ENCODE data around the gene MAL. TPM values are rescaled to one million over a fixed set of nuclear protein-coding genes. Genes with fewer than 3 reads are reported as not detected.
"Not testable (repeated sequence)": the region's sequence is repeated elsewhere in the genome, so short reads cannot be mapped to it uniquely, and the experiment has no call there.

MAL gene
- total RNA-seq, 1 donor from 2014 or later, result 8.7 TPM

- intact Hi-C loops (cut with DNase I), result no loop called here
- DNase-seq (ENCODE audit: missing footprints), result no peak
- no peak for ATAC-seq
These were observed 46.9 kb downstream of the MAL start for GRCh38 chr2:95072424-95072823.

- no peak for ATAC-seq
- no peak for DNase-seq (ENCODE audit: missing footprints)
- intact Hi-C loops (cut with DNase I), result no loop called here
These were observed 48.6 kb downstream of the MAL start for GRCh38 chr2:95073856-95074662.

DNA sequence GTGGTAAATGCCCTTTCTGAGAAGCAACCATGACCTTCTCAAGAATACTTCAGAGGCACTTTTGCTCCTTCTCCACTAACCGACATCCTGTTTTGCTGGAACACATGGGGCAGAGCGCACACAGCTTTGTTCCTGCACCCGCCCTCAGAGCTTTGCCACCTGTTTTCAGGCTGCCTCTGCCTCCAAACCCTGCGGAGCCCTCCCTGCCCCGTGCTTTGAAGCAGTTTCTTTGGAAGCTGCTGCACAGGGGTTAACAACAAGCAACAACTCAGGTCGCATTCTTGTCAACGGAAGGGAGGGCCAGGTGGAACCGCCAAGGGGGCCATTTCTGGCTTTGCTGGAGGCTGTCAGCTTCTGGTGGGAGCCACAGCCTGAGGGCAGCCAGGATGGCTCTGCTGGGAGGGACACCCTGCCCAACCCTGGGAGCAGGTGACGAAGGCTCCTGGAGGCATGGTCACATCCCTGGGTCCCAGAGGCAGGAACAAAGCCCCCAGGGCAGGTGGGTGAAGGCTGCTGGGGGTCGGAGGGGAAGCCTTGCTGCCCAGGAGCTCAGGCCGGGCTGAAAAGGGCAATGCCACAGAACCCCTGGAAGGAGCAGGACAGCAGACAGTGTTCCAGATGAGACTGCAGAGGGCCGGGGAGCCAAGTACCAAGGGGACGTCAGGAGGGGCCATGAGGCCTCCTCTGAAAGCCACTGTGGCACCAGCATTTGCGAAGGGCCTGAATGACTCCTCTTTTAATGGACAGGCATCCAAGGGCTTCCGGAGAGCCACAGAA is 49.3 kb downstream of the MAL start:
- ATAC-seq (no peak), DNase-seq (ENCODE audit: missing footprints) (no peak)
- intact Hi-C loops (cut with DNase I), result loop anchor here (5.0 kb wide), 1 partner anchor 132 kb away; the partner anchor contains the start of gene ZNF892

DNA sequence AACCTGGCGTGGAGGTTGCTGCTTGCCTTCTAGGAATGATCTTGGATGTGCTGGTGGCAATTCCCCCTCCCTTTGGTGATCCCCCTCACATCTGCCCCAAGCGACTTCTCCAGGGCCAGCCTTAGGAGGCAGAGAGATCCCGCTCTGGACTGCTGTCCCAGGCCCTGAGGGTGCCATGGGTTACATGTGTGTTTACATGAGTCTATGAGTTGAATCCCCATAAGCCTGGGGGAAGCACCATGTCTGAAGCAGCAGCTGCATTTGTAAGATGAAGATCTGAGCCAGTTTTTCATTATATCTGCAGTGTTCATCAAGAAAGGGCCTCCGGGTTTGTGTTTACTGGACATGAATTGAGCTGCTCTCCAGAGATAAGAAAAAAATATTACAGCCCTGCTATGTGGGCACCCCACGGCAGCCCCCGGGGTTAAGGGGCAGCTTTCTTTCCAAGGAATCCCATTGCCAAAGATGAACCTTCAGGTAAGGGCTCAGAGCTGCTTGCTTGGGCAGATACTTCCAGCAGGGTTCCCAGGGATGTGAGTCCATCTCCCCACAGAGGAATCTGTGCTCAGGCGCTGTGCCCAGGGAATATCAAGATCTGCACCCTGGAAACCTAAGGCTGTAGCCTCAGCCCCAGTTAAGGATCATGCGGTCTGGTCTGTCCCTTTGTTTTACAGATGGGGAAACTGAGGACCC is 50.1 kb downstream of the MAL start:
- intact Hi-C loops (cut with DNase I), result loop anchor here (5.0 kb wide), 1 partner anchor 132 kb away; the partner anchor contains the start of gene ZNF892
- DNase-seq (ENCODE audit: missing footprints) (no peak), ATAC-seq (no peak)

GRCh38 chr2:95076705-95077529 is 51.4 kb downstream of the MAL start:
- DNase-seq (ENCODE audit: missing footprints) (peak; percentile 78), ATAC-seq (peak; percentile 75)
- intact Hi-C loops (cut with DNase I), result loop anchor here (5.0 kb wide), 1 partner anchor 130 kb away; the partner anchor contains the start of gene ZNF892

DNA sequence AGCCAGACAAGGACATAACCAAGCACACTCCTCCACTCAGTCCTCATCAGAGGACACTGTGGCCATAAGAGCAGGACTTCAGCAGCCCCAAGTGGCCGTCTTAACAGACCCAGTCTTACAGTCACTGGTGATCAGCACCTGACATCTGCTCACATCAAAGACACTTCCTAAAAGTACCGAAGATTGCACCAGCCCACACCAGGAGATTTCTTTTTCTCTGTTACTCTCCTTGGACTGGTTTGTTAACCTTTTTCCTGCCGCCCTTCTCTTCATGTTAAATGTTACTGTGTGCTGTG is 52.0 kb downstream of the MAL start:
- ATAC-seq, result no peak
- DNase-seq (ENCODE audit: missing footprints), result no peak
- intact Hi-C loops (cut with DNase I), result loop anchor here (5.0 kb wide), 1 partner anchor 130 kb away; the partner anchor contains the start of gene ZNF892

- intact Hi-C loops (cut with DNase I), result loop anchor here (5.0 kb wide), 1 partner anchor 129 kb away; the partner anchor contains the start of gene ZNF892
- DNase-seq (ENCODE audit: missing footprints) (no peak), ATAC-seq (no peak)
These were observed 52.5 kb downstream of the MAL start for GRCh38 chr2:95077861-95078603.

DNA sequence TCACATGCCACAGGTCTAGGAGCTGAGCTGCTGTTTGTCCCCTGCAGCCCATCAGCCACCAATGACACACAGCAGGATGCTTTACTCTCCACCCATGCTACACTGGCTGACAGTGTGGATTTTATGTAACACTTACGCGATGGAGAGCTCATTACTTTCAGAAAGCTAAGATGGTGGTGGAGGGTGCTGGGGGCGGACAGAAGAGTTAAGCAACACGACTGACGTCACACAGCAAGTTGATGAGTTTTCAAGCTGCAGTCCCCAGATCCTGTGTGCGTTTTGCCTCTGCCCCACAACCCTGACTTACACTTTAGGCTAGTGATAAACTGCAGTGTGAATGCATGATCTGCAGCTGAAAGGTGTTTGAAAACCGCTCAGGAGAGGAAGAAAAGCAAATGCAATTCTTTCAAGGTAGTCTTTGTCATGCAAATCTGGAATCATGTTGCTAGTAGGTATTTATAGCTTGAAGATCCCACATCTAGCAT is 53.7 kb downstream of the MAL start:
- no peak for DNase-seq (ENCODE audit: missing footprints)
- intact Hi-C loops (cut with DNase I), result loop anchor here (5.0 kb wide), 1 partner anchor 128 kb away; the partner anchor contains the start of gene ZNF892
- no peak for ATAC-seq

DNA sequence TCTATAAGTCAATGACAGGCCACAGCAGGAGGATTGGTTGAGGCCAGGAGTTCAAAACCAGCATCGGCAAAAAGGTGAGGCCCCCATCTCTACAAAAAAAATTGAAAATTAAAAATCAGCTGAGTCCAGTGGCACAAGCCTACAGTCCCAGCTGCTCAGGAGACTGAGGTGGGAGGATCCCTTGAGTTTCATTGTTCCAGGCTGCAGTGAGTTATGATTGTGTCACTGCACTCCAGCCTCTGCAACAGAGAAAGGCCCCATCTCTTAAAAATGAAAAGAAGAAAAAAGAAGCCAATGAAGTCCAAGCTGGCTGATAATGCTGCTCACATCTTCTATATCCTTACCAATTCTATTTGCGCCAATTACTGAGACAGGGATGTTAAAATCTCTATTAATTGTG is 57.0 kb downstream of the MAL start:
- ATAC-seq (no peak), DNase-seq (ENCODE audit: missing footprints) (no peak)
- intact Hi-C loops (cut with DNase I), result no loop called here

DNA sequence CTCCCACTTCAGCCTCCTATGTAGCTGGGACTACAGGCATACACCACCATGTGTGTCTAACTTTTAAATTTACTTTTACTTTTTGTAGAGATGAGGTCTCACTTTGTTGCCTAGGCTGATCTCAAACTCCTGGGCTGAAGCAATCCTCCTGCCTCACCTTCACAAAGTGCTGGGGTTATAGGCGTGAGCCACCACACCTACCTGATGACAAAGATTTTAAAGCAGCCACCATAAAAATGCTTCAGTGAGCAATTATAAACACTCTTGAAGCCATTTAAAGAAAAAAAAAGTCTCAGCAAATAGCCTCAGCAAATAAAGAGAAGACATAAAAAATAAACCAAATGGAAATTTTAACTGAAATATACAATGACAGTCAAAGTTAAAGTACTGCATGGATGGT is 60.5 kb downstream of the MAL start:
- intact Hi-C loops (cut with DNase I), result no loop called here
- ATAC-seq (no peak), DNase-seq (ENCODE audit: missing footprints) (no peak)

- intact Hi-C loops (cut with DNase I), result no loop called here
- DNase-seq (ENCODE audit: missing footprints) (no peak), ATAC-seq (no peak)
These were observed 61.9 kb downstream of the MAL start for GRCh38 chr2:95087379-95087778.

DNA sequence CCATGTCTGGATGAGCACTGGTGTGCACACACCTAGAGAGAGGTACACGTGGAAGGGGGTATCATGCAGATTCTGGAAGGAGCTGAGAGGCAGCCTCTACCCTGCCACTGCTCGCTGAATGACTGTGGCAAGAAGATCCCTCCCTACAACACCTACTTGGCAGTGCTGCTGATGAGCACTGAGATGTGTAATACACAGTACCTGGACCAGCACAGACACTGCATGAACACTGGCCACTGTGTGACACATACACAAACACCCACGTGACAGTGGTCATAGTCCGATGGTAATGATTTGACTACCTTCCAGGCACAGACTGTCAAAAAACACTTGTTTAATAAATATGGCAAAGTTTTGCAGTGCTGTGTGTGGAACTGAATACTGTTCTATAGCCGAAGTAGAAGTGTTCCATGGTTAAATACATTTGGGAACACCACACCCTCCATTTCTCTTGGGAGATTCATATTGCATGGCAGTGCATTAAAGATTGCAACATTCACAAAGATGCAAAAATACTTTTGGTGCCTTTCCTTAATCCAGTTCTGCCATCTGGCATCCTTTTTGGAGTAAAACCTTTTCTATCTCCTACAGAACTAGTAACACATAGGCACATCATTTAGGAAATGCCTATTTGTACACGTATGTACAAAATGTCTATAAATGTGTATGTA is 66.5 kb downstream of the MAL start:
- ATAC-seq (peak; percentile 13), DNase-seq (ENCODE audit: missing footprints) (no peak)
- intact Hi-C loops (cut with DNase I), result no loop called here

GRCh38 chr2:95098273-95098672 is 72.8 kb downstream of the MAL start:
- intact Hi-C loops (cut with DNase I); ATAC-seq; DNase-seq (ENCODE audit: missing footprints): not testable (repeated sequence)

DNA sequence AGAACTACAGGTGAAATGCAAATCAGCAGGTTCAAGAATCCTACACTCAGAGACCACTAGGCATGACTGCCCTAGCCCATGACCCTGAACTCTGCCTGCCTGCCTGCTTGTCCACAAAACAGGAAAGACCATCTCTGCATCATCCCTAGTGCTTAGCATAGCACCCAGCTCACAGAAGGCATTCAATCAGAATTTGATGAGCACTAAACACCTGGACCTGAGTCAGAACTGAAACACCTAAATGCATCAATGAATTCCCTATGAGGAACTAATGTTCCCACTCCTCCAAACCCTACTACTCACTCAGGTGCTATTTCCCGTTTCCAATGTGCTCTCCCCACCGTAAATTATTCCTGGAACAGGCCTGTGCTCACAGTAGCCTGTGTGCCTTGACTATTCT is 74.4 kb downstream of the MAL start:
- intact Hi-C loops (cut with DNase I), result no loop called here
- no peak for DNase-seq (ENCODE audit: missing footprints)
- no peak for ATAC-seq

Data from Right ventricle myocardium inferior (tissue), 1 donor.